Natural killer cell treated with Interleukin-12 subunit alpha and Interleukin-12 subunit beta and Interleukin-15 and Interleukin-18, amount 100 ng/mL, for 72 hours (primary cell): ENCODE measurements around the gene WDR5. TPM values are rescaled to one million over a fixed set of nuclear protein-coding genes. Genes with fewer than 3 reads are reported as not detected.
A peak's percentile ranks its signal among the peaks of the same experiment; 100 is the strongest.
"Not testable (repeated sequence)": the region's sequence is repeated elsewhere in the genome, so short reads cannot be mapped to it uniquely, and the experiment has no call there.

Source experiments
- ATAC-seq, 2 donors: fragments of 150-1000 bp; cut with Tn5 transposase in 1 of 2; sonication (Bioruptor Pico), chemical (Tn5 transposase) in 1 of 2; 2 replicates each; pipeline ENCODE4 v1.10.0; 2021
- DNase-seq: peaks from one replicate; pipeline ENCODE4 v3.0.0; 2022; ENCODE audit warnings: low spot score
- H3K27ac Mint-ChIP-seq, 2 donors: 1 replicate in 1 of 2; 2 replicates in 1 of 2; pipeline ENCODE4 v1.8.0; 2022; ENCODE audit warnings: mixed read lengths in 2 of 2, mild to moderate bottlenecking in 1 of 2, moderate library complexity in 1 of 2
- H3K27me3 Mint-ChIP-seq, 2 donors: 1 replicate in 1 of 2; 2 replicates in 1 of 2; pipeline ENCODE4 v1.8.0; 2022; ENCODE audit warnings: mixed read lengths in 2 of 2
- H3K36me3 Mint-ChIP-seq: one replicate; pipeline ENCODE4 v1.8.0; 2022; ENCODE audit warnings: mixed read lengths
- H3K4me1 Mint-ChIP-seq, 2 donors: 1 replicate in 1 of 2; 2 replicates in 1 of 2; pipeline ENCODE4 v1.8.0; 2022; ENCODE audit warnings: low read depth in 2 of 2, mixed read lengths in 2 of 2, mild to moderate bottlenecking in 1 of 2
- H3K4me3 Mint-ChIP-seq: one replicate; pipeline ENCODE4 v1.8.0; 2022; ENCODE audit warnings: mixed read lengths
- H3K9me3 Mint-ChIP-seq: 2 replicates; pipeline ENCODE4 v1.8.0; 2022; ENCODE audit warnings: mixed read lengths
- total RNA-seq, 2 donors: library from RNA; stranded (reverse); gene quantifications; one replicate each; pipeline ENCODE4 v1.2.3, GENCODE V29; 2022

Gene WDR5
- 10 to 100 TPM; 32.6 to 63.7 TPM for total RNA-seq

DNA sequence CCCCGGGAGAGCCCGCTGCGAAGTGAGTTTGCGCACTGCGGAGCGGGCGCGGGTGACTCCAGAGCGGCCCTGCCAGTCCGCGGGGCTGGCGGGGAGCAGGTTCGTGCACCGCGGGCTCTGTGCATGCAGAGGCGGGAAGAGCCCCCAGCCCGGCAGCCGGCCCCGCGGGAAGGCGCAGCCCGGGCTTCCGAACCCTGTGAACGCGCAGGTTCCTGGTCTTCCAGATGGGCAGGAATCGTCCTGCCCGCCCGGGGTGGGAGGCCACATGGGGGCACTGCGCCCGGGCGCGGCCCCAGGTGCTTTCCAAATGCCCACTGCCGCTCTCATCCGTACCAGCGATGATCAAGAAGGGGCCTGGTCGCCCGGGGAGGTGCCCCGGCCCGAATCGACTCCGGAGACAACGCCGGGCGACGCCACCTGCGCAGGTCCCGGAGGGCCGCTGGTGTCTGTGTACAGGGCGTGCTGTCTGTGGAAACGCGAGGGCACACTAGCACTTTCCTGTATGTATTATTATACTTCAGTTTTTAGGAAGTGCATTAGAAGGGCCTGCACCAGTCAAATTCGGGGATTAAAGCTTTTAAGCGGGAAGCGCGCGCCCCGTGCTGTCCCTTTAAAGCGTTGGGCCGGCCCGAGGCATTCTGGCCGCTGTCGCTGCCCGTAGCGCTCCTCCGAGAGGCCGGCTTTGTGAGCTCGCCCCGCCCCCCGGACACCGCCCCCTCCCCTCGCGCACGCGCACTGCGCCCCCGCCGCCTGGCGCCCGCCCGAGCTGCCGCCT is at the start of gene WDR5:
TSS of gene WDR5 (plus strand) at position 740 of the 775 bp plus-strand sequence. CDS start 3,796 bp downstream, outside the sequence.
- DNase-seq = peak; percentile 92
- ATAC-seq = peak; percentile 91 to 93
- H3K4me1 Mint-ChIP-seq = peaks cover 11 to 36% of the 10 kb centered on the region in 2 donors
- peak within 1 kb of the TSS; percentile 90 for H3K4me3 Mint-ChIP-seq
- peaks cover 7% of the 10 kb centered on the region for H3K36me3 Mint-ChIP-seq
- no peaks in the 10 kb centered on the region for H3K27me3 Mint-ChIP-seq
- no peaks in the 10 kb centered on the region for H3K9me3 Mint-ChIP-seq
- peak within 1 kb of the TSS; percentile 72 to 84 for H3K27ac Mint-ChIP-seq

- Mint-ChIP-seq H3K27ac (no peak overlapping the region), H3K4me1 (no peaks in the 10 kb centered on the region), H3K36me3 (no peaks in the 10 kb centered on the region), H3K27me3 (peaks cover 0 to 11% of the 10 kb centered on the region in 2 donors), H3K4me3 (no peak overlapping the region), H3K9me3 (no peaks in the 10 kb centered on the region)
- DNase-seq (no peak), ATAC-seq (no peak)
Observed at GRCh38 chr9:134088063-134088725, 47.7 kb upstream of the WDR5 start.

GRCh38 chr9:134089972-134090371 is 45.9 kb upstream of the WDR5 start:
- Mint-ChIP-seq H3K27me3 (peaks cover 0 to 17% of the 10 kb centered on the region in 2 donors), H3K36me3 (no peaks in the 10 kb centered on the region), H3K4me3 (no peak overlapping the region), H3K4me1 (no peaks in the 10 kb centered on the region), H3K27ac (no peak overlapping the region), H3K9me3 (no peaks in the 10 kb centered on the region)
- DNase-seq (no peak), ATAC-seq (no peak)

GRCh38 chr9:134099123-134099761 is 36.6 kb upstream of the WDR5 start:
- Mint-ChIP-seq H3K9me3 (peaks cover 7% of the 10 kb centered on the region), H3K4me1 (no peaks in the 10 kb centered on the region), H3K4me3 (no peak overlapping the region), H3K27me3 (peaks cover 14 to 24% of the 10 kb centered on the region in 2 donors), H3K27ac (no peak overlapping the region), H3K36me3 (no peaks in the 10 kb centered on the region)
- no peak for DNase-seq
- peak; percentile 68 to 75 for ATAC-seq

DNA sequence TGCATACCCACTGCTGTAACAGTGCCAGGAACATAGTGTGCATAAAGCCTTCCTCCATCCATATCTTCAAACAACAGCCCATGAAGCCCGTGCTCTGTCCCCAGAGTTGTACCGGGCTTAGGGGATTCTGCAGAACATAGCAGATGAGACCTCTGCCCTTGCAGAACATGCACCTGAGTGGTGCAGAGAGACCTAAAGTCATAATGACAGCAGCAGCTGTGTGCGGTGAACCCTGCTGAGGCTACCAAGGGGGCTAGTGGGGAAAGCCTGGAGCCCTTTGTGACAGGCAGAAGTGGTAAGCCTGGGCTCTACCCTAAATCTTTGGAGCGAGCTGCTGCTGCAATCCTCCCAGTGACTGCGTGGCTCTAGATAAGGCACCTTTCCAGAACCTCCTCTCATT is 35.8 kb upstream of the WDR5 start:
- Mint-ChIP-seq H3K4me3 (no peak overlapping the region), H3K27ac (no peak overlapping the region), H3K4me1 (no peaks in the 10 kb centered on the region), H3K36me3 (no peaks in the 10 kb centered on the region), H3K9me3 (peaks cover 7% of the 10 kb centered on the region), H3K27me3 (peaks cover 22 to 23% of the 10 kb centered on the region in 2 donors)
- ATAC-seq (no peak), DNase-seq (no peak)

DNA sequence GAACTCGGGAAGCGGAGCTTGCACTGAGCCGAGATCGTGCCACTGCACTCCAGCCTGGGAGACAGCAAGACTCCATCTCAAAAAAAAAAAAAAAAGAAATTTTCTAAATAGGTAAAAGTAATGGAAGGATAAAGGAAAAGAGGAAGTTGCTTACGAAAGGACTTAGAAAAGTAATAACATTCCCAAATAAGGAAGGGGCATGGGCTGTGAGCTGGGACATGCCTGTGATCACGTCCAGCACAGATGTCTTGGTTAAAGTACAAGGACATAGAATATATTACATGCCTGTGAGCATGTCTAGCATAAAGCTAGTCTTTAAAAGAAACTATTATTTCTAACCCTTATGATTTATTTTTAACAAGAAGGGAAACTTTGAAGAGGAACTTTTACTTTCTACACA is 34.7 kb upstream of the WDR5 start:
- H3K4me1 Mint-ChIP-seq = not testable (repeated sequence)

GRCh38 chr9:134101623-134102149 is 34.2 kb upstream of the WDR5 start:
- no peaks in the 10 kb centered on the region for H3K36me3 Mint-ChIP-seq
- DNase-seq = no peak
- H3K27ac Mint-ChIP-seq = no peak overlapping the region
- H3K9me3 Mint-ChIP-seq = peaks cover 7% of the 10 kb centered on the region
- peaks cover 27 to 31% of the 10 kb centered on the region in 2 donors for H3K27me3 Mint-ChIP-seq
- H3K4me1 Mint-ChIP-seq = no peaks in the 10 kb centered on the region
- peak; percentile 17 to 32 for ATAC-seq
- H3K4me3 Mint-ChIP-seq = no peak overlapping the region

More for the DNA sequence above, 34.7 kb upstream of the WDR5 start:
- peak overlapping the region in 1 of 2 donors; percentile 31 for H3K27ac Mint-ChIP-seq
- H3K4me3 Mint-ChIP-seq, H3K9me3 Mint-ChIP-seq, H3K36me3 Mint-ChIP-seq, DNase-seq, ATAC-seq: not testable (repeated sequence)
- H3K27me3 Mint-ChIP-seq = peaks cover 27 to 28% of the 10 kb centered on the region in 2 donors

DNA sequence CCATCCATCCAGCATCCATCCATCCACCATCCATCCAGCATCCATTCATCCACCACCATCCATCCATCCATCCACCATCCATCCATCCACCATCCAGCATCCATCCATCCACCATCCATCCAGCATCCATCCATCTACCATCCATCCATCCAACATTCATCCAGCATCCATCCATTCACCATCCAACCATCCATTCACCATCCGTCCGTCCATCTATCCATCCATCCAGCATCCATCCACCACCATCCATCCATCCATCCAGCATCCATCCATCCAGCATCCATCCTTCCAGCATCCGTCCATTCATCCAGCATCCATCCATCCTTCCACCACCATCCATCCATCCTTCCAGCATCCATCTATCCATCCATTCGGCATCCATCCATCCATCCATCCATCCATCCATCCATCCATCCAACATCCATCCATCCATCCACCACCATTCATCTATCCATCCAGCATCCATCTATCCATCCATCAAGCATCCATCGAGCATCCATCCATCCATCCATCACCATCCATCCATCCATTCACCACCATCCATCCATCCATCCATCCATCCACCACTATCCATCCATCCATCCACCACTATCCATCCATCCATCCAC is 32.4 kb upstream of the WDR5 start:
- ATAC-seq = no peak
- no peak overlapping the region for H3K27ac Mint-ChIP-seq
- no peaks in the 10 kb centered on the region for H3K4me1 Mint-ChIP-seq
- peaks cover 7% of the 10 kb centered on the region for H3K9me3 Mint-ChIP-seq
- no peaks in the 10 kb centered on the region for H3K36me3 Mint-ChIP-seq
- peaks cover 29 to 35% of the 10 kb centered on the region in 2 donors for H3K27me3 Mint-ChIP-seq
- no peak for DNase-seq
- H3K4me3 Mint-ChIP-seq = no peak overlapping the region

- ATAC-seq (no peak), DNase-seq (no peak)
- Mint-ChIP-seq H3K27ac (no peak overlapping the region), H3K4me3 (no peak overlapping the region), H3K9me3 (no peaks in the 10 kb centered on the region), H3K4me1 (no peaks in the 10 kb centered on the region), H3K27me3 (peaks cover 8 to 10% of the 10 kb centered on the region in 2 donors), H3K36me3 (no peaks in the 10 kb centered on the region)
Observed at GRCh38 chr9:134111064-134111463, 24.8 kb upstream of the WDR5 start.

DNA sequence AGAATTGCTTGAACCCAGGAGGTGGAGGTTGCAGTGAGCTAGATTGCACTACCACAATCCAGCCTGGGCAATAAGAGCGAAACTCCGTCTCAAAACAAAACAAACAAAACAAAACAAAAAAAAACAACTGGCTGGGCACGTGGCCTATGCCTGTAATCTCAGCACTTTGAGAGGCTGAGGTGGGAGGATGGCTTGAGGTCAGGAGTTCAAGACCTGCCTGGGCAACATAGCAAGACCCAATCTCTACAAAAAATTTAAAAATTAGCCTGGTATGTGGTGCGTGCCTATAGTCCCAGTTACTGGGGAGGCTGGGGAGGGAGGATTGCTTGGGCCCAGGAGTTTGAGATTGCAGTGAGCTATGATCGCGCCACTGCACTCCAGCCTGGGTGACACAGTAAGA is 23.3 kb upstream of the WDR5 start:
- Mint-ChIP-seq H3K4me1 (no peaks in the 10 kb centered on the region), H3K4me3 (no peak overlapping the region), H3K27me3 (peaks cover 1 to 5% of the 10 kb centered on the region in 2 donors), H3K27ac (no peak overlapping the region), H3K36me3 (no peaks in the 10 kb centered on the region), H3K9me3 (no peaks in the 10 kb centered on the region)
- no peak for DNase-seq
- no peak for ATAC-seq

- H3K27ac Mint-ChIP-seq, H3K4me1 Mint-ChIP-seq, H3K9me3 Mint-ChIP-seq, H3K4me3 Mint-ChIP-seq, DNase-seq, ATAC-seq, H3K36me3 Mint-ChIP-seq, H3K27me3 Mint-ChIP-seq: not testable (repeated sequence)
Observed at GRCh38 chr9:134118972-134119371, 16.9 kb upstream of the WDR5 start.

DNA sequence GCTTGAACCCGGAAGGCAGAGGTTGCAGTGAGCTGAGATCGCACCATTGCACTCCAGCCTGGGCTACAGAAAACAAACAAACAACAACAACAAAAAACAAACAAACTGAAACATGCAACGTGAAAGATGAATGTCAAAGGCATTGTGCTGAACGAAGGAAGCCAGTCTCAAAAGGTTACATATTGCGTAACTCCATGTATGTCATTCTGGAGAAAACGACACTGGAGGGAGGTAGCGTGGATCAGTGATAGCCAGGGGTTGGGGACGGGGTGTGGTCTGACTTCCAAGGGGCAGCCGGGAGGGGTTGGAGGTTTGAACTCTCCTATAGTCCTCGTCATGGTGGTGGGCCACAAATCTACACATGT is 12.1 kb upstream of the WDR5 start:
- Mint-ChIP-seq H3K4me1 (peaks cover 6 to 7% of the 10 kb centered on the region in 2 donors), H3K36me3 (no peaks in the 10 kb centered on the region), H3K27me3 (peaks cover 0 to 7% of the 10 kb centered on the region in 2 donors), H3K9me3 (no peaks in the 10 kb centered on the region), H3K27ac (peak overlapping the region in 1 of 2 donors; percentile 1), H3K4me3 (no peak overlapping the region)
- ATAC-seq = no peak
- peak; percentile 2 for DNase-seq

- no peak overlapping the region for H3K4me3 Mint-ChIP-seq
- peak overlapping the region in 1 of 2 donors; percentile 37 for H3K27ac Mint-ChIP-seq
- peaks cover 6 to 7% of the 10 kb centered on the region in 2 donors for H3K4me1 Mint-ChIP-seq
- H3K9me3 Mint-ChIP-seq = no peaks in the 10 kb centered on the region
- H3K27me3 Mint-ChIP-seq = peaks cover 0 to 7% of the 10 kb centered on the region in 2 donors
- H3K36me3 Mint-ChIP-seq = no peaks in the 10 kb centered on the region
- DNase-seq (peak; percentile 41), ATAC-seq (peak in 1 of 2 donors; percentile 29)
Observed at GRCh38 chr9:134125413-134126095, 10.3 kb upstream of the WDR5 start.
